ENCODE results near the gene CLMN. TPM values are rescaled to one million over a fixed set of nuclear protein-coding genes. Genes with fewer than 3 reads are reported as not detected.

CLMN gene
- total RNA-seq, 1 experiment from 2014 or later = 8.6 TPM

GRCh38 chr14:95289323-95290010 lies 30.2 kb downstream of the CLMN start:
- Histone ChIP-seq H3K4me3 (ENCODE audit: low read depth, low read length, poor library complexity, severe bottlenecking) (no peak overlapping the region), H3K27me3 (replicated peaks; ENCODE audit: insufficient read depth, low read depth, low read length, poor library complexity) (no peaks in the 10 kb centered on the region), H3K27ac (ENCODE audit: low read depth, low read length, poor library complexity, severe bottlenecking) (no peak overlapping the region), H3K36me3 (ENCODE audit: insufficient read depth, low read length, poor library complexity, severe bottlenecking) (no peaks in the 10 kb centered on the region), H3K4me1 (ENCODE audit: insufficient read depth, low read length, poor library complexity, severe bottlenecking) (peaks cover 29% of the 10 kb centered on the region), H3K9me3 (ENCODE audit: low read depth, low read length, poor library complexity, severe bottlenecking) (no peaks in the 10 kb centered on the region)
- no TSS peak for BruUV-seq (replicated peaks)
- ChIA-PET POLR2A (ENCODE audit: low non-redundant PET) (interaction anchor here (0.5 kb wide), 1 partner anchor 28 kb away, joined by 7 read pairs; no protein-coding TSS in a partner anchor), CTCF (no interaction called here)
- TF ChIP-seq EZH2 (IDR thresholded peaks at IDR 0.05; ENCODE audit: borderline replicate concordance, low read depth, low read length, poor library complexity, severe bottlenecking) (no peak), CTCF (conservative IDR thresholded peaks at IDR 0.05; ENCODE audit: low read depth, low read length) (no peak)
- intact Hi-C loops (cut with micrococcal nuclease; ENCODE audit: unreplicated experiment) = no loop called here
- DNase-seq (ENCODE audit: low spot score) = no peak

GRCh38 chr14:95288672-95289322 lies 30.9 kb downstream of the CLMN start:
- no peaks in the 10 kb centered on the region for H3K36me3 ChIP-seq (ENCODE audit: insufficient read depth, low read length, poor library complexity, severe bottlenecking)
- H3K4me3 ChIP-seq (ENCODE audit: low read depth, low read length, poor library complexity, severe bottlenecking) = no peak overlapping the region
- peaks cover 29% of the 10 kb centered on the region for H3K4me1 ChIP-seq (ENCODE audit: insufficient read depth, low read length, poor library complexity, severe bottlenecking)
- DNase-seq (ENCODE audit: low spot score) = no peak
- BruUV-seq (replicated peaks) = no TSS peak
- POLR2A ChIA-PET (ENCODE audit: low non-redundant PET) = no interaction called here
- H3K27me3 ChIP-seq (replicated peaks; ENCODE audit: insufficient read depth, low read depth, low read length, poor library complexity) = no peaks in the 10 kb centered on the region
- H3K9me3 ChIP-seq (ENCODE audit: low read depth, low read length, poor library complexity, severe bottlenecking) = no peaks in the 10 kb centered on the region
- CTCF ChIA-PET = no interaction called here
- H3K27ac ChIP-seq (ENCODE audit: low read depth, low read length, poor library complexity, severe bottlenecking) = no peak overlapping the region
- intact Hi-C loops (cut with micrococcal nuclease; ENCODE audit: unreplicated experiment) = no loop called here
- TF ChIP-seq CTCF (conservative IDR thresholded peaks at IDR 0.05; ENCODE audit: low read depth, low read length) (no peak), EZH2 (IDR thresholded peaks at IDR 0.05; ENCODE audit: borderline replicate concordance, low read depth, low read length, poor library complexity, severe bottlenecking) (no peak)

GRCh38 chr14:95287176-95287754 lies 32.4 kb downstream of the CLMN start:
- ChIA-PET CTCF (no interaction called here), POLR2A (ENCODE audit: low non-redundant PET) (no interaction called here)
- H3K36me3 ChIP-seq (ENCODE audit: insufficient read depth, low read length, poor library complexity, severe bottlenecking) = no peaks in the 10 kb centered on the region
- no peaks in the 10 kb centered on the region for H3K27me3 ChIP-seq (replicated peaks; ENCODE audit: insufficient read depth, low read depth, low read length, poor library complexity)
- no peaks in the 10 kb centered on the region for H3K9me3 ChIP-seq (ENCODE audit: low read depth, low read length, poor library complexity, severe bottlenecking)
- intact Hi-C loops (cut with micrococcal nuclease; ENCODE audit: unreplicated experiment) = no loop called here
- DNase-seq (ENCODE audit: low spot score) = no peak
- TF ChIP-seq CTCF (conservative IDR thresholded peaks at IDR 0.05; ENCODE audit: low read depth, low read length) = no peak
- no peak for TF ChIP-seq EZH2 (IDR thresholded peaks at IDR 0.05; ENCODE audit: borderline replicate concordance, low read depth, low read length, poor library complexity, severe bottlenecking)
- no TSS peak for BruUV-seq (replicated peaks)
- no peak overlapping the region for H3K4me3 ChIP-seq (ENCODE audit: low read depth, low read length, poor library complexity, severe bottlenecking)
- peaks cover 25% of the 10 kb centered on the region for H3K4me1 ChIP-seq (ENCODE audit: insufficient read depth, low read length, poor library complexity, severe bottlenecking)
- no peak overlapping the region for H3K27ac ChIP-seq (ENCODE audit: low read depth, low read length, poor library complexity, severe bottlenecking)
